GM19324 (cell line): ENCODE data around the gene GORASP1.

Experiments used
- ATAC-seq: cut with Tn5 transposase; IDR thresholded peaks from one replicate; pipeline ENCODE4 v1.9.1; 2021; ENCODE audit warnings: mild to moderate bottlenecking, moderate library complexity; ENCODE audit not compliant: unreplicated experiment, low FRiP score

Gene GORASP1

GRCh38 chr3:39103791-39104552 is 3.5 kb downstream of the GORASP1 start:
- ATAC-seq, result no peak

- ATAC-seq, result no peak
Observed at GRCh38 chr3:39103324-39103693, 4.1 kb downstream of the GORASP1 start.

- ATAC-seq, result no peak
Observed at GRCh38 chr3:39102504-39103323, 4.7 kb downstream of the GORASP1 start.

- no peak for ATAC-seq
Observed at GRCh38 chr3:39101022-39101689, 6.3 kb downstream of the GORASP1 start.

GRCh38 chr3:39100500-39100886 is 6.9 kb downstream of the GORASP1 start:
- ATAC-seq, result no peak

GRCh38 chr3:39099738-39100499 is 7.5 kb downstream of the GORASP1 start:
- ATAC-seq, result no peak

- ATAC-seq, result no peak
Observed at GRCh38 chr3:39099242-39099641, 8.2 kb downstream of the GORASP1 start.

GRCh38 chr3:39098473-39099000 is 8.9 kb downstream of the GORASP1 start:
- ATAC-seq, result no peak

- ATAC-seq, result no peak
Observed at GRCh38 chr3:39097716-39098472, 9.5 kb downstream of the GORASP1 start.

- no peak for ATAC-seq
Observed at GRCh38 chr3:39096775-39097174, 10.7 kb downstream of the GORASP1 start.

- no peak for ATAC-seq
Observed at GRCh38 chr3:39095778-39096177, 11.6 kb downstream of the GORASP1 start.

- ATAC-seq, result no peak
Observed at GRCh38 chr3:39094851-39095677, 12.4 kb downstream of the GORASP1 start.

GRCh38 chr3:39090922-39091321 is 16.5 kb downstream of the GORASP1 start:
- no peak for ATAC-seq

- ATAC-seq, result no peak
Observed at GRCh38 chr3:39088889-39089288, 18.5 kb downstream of the GORASP1 start.

- no peak for ATAC-seq
Observed at GRCh38 chr3:39088456-39088855, 19.0 kb downstream of the GORASP1 start.

- ATAC-seq, result no peak
Observed at GRCh38 chr3:39086144-39086543, 21.3 kb downstream of the GORASP1 start.

GRCh38 chr3:39082666-39083313 is 24.6 kb downstream of the GORASP1 start:
- no peak for ATAC-seq

- no peak for ATAC-seq
Observed at GRCh38 chr3:39080026-39080425, 27.4 kb downstream of the GORASP1 start.
